Common myeloid progenitor, CD34-positive (primary cell): ENCODE measurements around the gene TSFM.
"Not testable (repeated sequence)": the region's sequence is repeated elsewhere in the genome, so short reads cannot be mapped to it uniquely, and the experiment has no call there.

Experiments
- CTCF ChIA-PET: fragments of 350-600 bp; sonication (Branson Sonifier 250); formaldehyde crosslinking; loops from one replicate; lab custom pipeline; 2021; ENCODE audit warnings: antibody characterized with exemption; lab: Charles Lee
- POLR2A ChIA-PET: fragments of 350-600 bp; sonication (Branson Sonifier 250); formaldehyde crosslinking; loops from one replicate; lab custom pipeline; 2021; ENCODE audit warnings: antibody characterized with exemption; lab: Charles Lee
- DNase-seq, 3 donors: peaks; one replicate each; pipeline versions ENCODE4 v3.0.0 to v3.0.0-alpha.2; 2013
- H3K27ac ChIP-seq, 2 experiments: 1 replicate in 1 of 2; 2 replicates in 1 of 2; pipeline ENCODE4 v1.7.0; 2013; ENCODE audit warnings: inconsistent platforms in 2 of 2, low read length in 2 of 2, mild to moderate bottlenecking in 2 of 2, low read depth in 1 of 2, moderate library complexity in 1 of 2; ENCODE audit not compliant: severe bottlenecking in 2 of 2, insufficient read depth in 1 of 2, poor library complexity in 1 of 2
- H3K27me3 ChIP-seq, 5 experiments: replicated peaks in 2 of 5; 1 replicate in 3 of 5; 2 replicates in 2 of 5; pipeline versions ENCODE4 v1.6.1 to v1.7.0; 2013; ENCODE audit warnings: low read length in 4 of 5, mild to moderate bottlenecking in 2 of 5, moderate library complexity in 2 of 5, inconsistent platforms in 1 of 5; ENCODE audit not compliant: insufficient read depth in 5 of 5, control insufficient read depth in 4 of 5
- H3K36me3 ChIP-seq, 4 experiments: 1 replicate in 2 of 4; 2 replicates in 2 of 4; pipeline versions ENCODE4 v1.6.1 to v1.7.0; 2013; ENCODE audit warnings: low read length in 3 of 4, control low read depth in 1 of 4, mild to moderate bottlenecking in 1 of 4; ENCODE audit not compliant: control insufficient read depth in 4 of 4, insufficient read depth in 4 of 4
- H3K4me1 ChIP-seq, 4 experiments: 1 replicate in 3 of 4; 2 replicates in 1 of 4; pipeline versions ENCODE4 v1.6.1 to v1.7.1; 2013; ENCODE audit warnings: low read length in 3 of 4, mild to moderate bottlenecking in 3 of 4, control low read depth in 1 of 4, inconsistent platforms in 1 of 4, moderate library complexity in 1 of 4; ENCODE audit not compliant: control insufficient read depth in 4 of 4, insufficient read depth in 4 of 4; ENCODE audit errors: control extremely low read depth in 1 of 4
- H3K4me3 ChIP-seq, 7 experiments: 1 replicate in 4 of 7; 2 replicates in 3 of 7; pipeline versions ENCODE4 v1.5.1 to v1.7.0; 2013; ENCODE audit warnings: mild to moderate bottlenecking in 7 of 7, low read length in 6 of 7, moderate library complexity in 6 of 7, inconsistent platforms in 2 of 7, low read depth in 2 of 7, control low read depth in 1 of 7; ENCODE audit not compliant: insufficient read depth in 4 of 7, control insufficient read depth in 1 of 7; ENCODE audit errors: extremely low read depth in 1 of 7
- H3K9me3 ChIP-seq, 5 experiments: 1 replicate in 4 of 5; 2 replicates in 1 of 5; pipeline versions ENCODE4 v1.6.1 to v1.7.1; 2013; ENCODE audit warnings: low read length in 4 of 5, mild to moderate bottlenecking in 2 of 5, inconsistent platforms in 1 of 5, low read depth in 1 of 5, moderate library complexity in 1 of 5; ENCODE audit not compliant: control insufficient read depth in 4 of 5, insufficient read depth in 2 of 5; ENCODE audit errors: control extremely low read depth in 1 of 5
- WGBS: methylation state at CpG from one replicate; pipeline ENCODE4 v1.1.5; 2013; ENCODE audit not compliant: insufficient coverage; 5-methylcytosine and 5-hydroxymethylcytosine counted together

The TSFM gene

GRCh38 chr12:57772429-57773322, 9.9 kb upstream of the TSFM start, which contains the start of gene EEF1AKMT3:
EEF1AKMT3 (plus strand) TSS chr12:57772614; CDS start chr12:57772725, 111 bp downstream.
- WGBS = 0% methylated on average over 56 of the region's 67 CpGs
- Histone ChIP-seq H3K27me3 (peaks cover 0 to 2% (median 0%) of the 10 kb centered on the region in 5 experiments), H3K27ac (peak within 1 kb of the TSS; percentile 64 to 88), H3K9me3 (no peaks in the 10 kb centered on the region), H3K4me1 (peaks cover 2 to 23% (median 18%) of the 10 kb centered on the region in 4 experiments), H3K36me3 (peaks cover 5 to 25% (median 13%) of the 10 kb centered on the region in 4 experiments), H3K4me3 (peak within 1 kb of the TSS; percentile 86 to 96 (median 93))
- CTCF ChIA-PET = interaction anchor here (0.6 to 10.4 kb wide), 4 partner anchors 8 to 60 kb away, joined by 3 to 74 read pairs (median 6); partner anchors contain the start of gene TSFM
- POLR2A ChIA-PET = interaction anchor here (0.8 to 1.5 kb wide), 4 partner anchors 10 to 21 kb away, joined by 3 to 8 read pairs (median 4); partner anchors contain the start of genes CDK4, MARCHF9 and TSFM
- peak in 1 of 3 donors; percentile 41 for DNase-seq

GRCh38 chr12:57774634-57775033, 8.0 kb upstream of the TSFM start:
- H3K4me1 ChIP-seq = peaks cover 2 to 23% (median 18%) of the 10 kb centered on the region in 4 experiments
- CTCF ChIA-PET = interaction anchor here (2.5 to 10.4 kb wide), 2 partner anchors 13 to 18 kb away, joined by 15 to 74 read pairs; no protein-coding TSS in a partner anchor
- H3K9me3 ChIP-seq, POLR2A ChIA-PET, H3K27ac ChIP-seq, H3K27me3 ChIP-seq, H3K4me3 ChIP-seq, DNase-seq: not testable (repeated sequence)
- no CpG with 5 or more reads among the region's 11 CpGs for WGBS
- peaks cover 3 to 12% (median 4%) of the 10 kb centered on the region in 4 experiments for H3K36me3 ChIP-seq

GRCh38 chr12:57775044-57775443, 7.5 kb upstream of the TSFM start:
- POLR2A ChIA-PET = no interaction called here
- peaks cover under 1 to 13% (median 2%) of the 10 kb centered on the region in 4 experiments for H3K36me3 ChIP-seq
- no peak for DNase-seq
- peaks cover 2 to 23% (median 18%) of the 10 kb centered on the region in 4 experiments for H3K4me1 ChIP-seq
- H3K27me3 ChIP-seq = no peaks in the 10 kb centered on the region
- H3K9me3 ChIP-seq = no peaks in the 10 kb centered on the region
- no peak overlapping the region for H3K27ac ChIP-seq
- no peak overlapping the region for H3K4me3 ChIP-seq
- CTCF ChIA-PET = interaction anchor here (2.5 to 10.4 kb wide), 2 partner anchors 13 to 18 kb away, joined by 15 to 74 read pairs; no protein-coding TSS in a partner anchor
- 100% methylated on average over 1 of the region's 3 CpGs for WGBS

DNA sequence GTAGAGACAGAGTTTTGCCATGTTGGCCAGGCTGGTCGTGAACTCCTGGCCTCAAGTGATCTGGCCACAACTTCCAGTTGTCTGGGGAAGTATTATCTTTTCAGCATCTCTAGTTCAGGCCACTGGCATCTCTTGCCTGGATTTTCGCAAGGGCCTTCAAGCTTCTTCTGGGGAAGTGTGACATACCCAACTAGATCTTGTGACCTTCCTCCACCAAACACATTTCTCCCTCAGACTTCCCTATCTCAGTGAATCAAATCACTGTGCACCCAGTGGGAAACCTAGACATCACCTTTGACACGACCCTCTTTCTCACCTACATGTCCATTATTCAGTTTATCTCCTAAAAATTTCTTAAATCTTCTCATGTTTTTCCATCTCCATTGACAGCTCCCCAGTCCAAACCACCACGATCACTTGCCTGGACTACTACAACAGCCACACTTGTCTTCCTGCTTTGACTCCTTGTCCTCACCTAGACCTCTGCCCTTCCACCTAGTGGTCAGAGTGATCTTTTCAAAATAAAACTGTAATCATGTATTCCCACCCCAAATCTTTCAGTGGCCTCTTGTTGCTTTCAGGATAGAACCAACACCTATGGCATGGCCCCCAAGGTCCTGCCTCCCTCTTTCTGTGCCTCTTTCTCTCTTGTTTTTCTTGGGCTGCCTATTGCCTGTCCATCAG, 6.9 kb upstream of the TSFM start:
- Histone ChIP-seq H3K27me3 (no peaks in the 10 kb centered on the region), H3K4me1 (peaks cover 2 to 28% (median 20%) of the 10 kb centered on the region in 4 experiments), H3K36me3 (peaks cover 0 to 14% (median 2%) of the 10 kb centered on the region in 4 experiments), H3K4me3 (no peak overlapping the region), H3K27ac (no peak overlapping the region), H3K9me3 (no peaks in the 10 kb centered on the region)
- CTCF ChIA-PET = interaction anchor here (2.5 to 10.4 kb wide), 2 partner anchors 14 to 19 kb away, joined by 15 to 74 read pairs; no protein-coding TSS in a partner anchor
- POLR2A ChIA-PET = no interaction called here
- 100% methylated on average over 3 of the region's 4 CpGs for WGBS
- no peak for DNase-seq

GRCh38 chr12:57776247-57776587, 6.4 kb upstream of the TSFM start:
- no peak for DNase-seq
- H3K27me3 ChIP-seq = no peaks in the 10 kb centered on the region
- ChIA-PET CTCF (interaction anchor here (2.5 to 10.4 kb wide), 2 partner anchors 14 to 19 kb away, joined by 15 to 74 read pairs; no protein-coding TSS in a partner anchor), POLR2A (no interaction called here)
- H3K27ac ChIP-seq = no peak overlapping the region
- 92% methylated on average over 2 of the region's 2 CpGs for WGBS
- H3K36me3 ChIP-seq = peaks cover 0 to 12% (median 2%) of the 10 kb centered on the region in 4 experiments
- peaks cover under 1 to 28% (median 20%) of the 10 kb centered on the region in 4 experiments for H3K4me1 ChIP-seq
- no peaks in the 10 kb centered on the region for H3K9me3 ChIP-seq
- no peak overlapping the region for H3K4me3 ChIP-seq

GRCh38 chr12:57777367-57777766, 5.2 kb upstream of the TSFM start:
- H3K4me3 ChIP-seq = no peak overlapping the region
- peaks cover 0 to 12% (median 2%) of the 10 kb centered on the region in 4 experiments for H3K36me3 ChIP-seq
- peaks cover 9 to 33% (median 23%) of the 10 kb centered on the region in 4 experiments for H3K4me1 ChIP-seq
- H3K27me3 ChIP-seq = no peaks in the 10 kb centered on the region
- no peak overlapping the region for H3K27ac ChIP-seq
- H3K9me3 ChIP-seq = no peaks in the 10 kb centered on the region
- CTCF ChIA-PET = interaction anchor here (0.9 to 10.4 kb wide), 3 partner anchors 11 to 25 kb away, joined by 3 to 74 read pairs (median 6); no protein-coding TSS in a partner anchor
- no peak for DNase-seq
- POLR2A ChIA-PET = no interaction called here
- 97% methylated on average over 4 of the region's 7 CpGs for WGBS
